Stimulated activated naive CD8-positive, alpha-beta T cell treated with anti-CD3 and anti-CD28 coated beads, Interleukin-15, amount 100 ng/mL, for 72 hours (primary cell): Measurements from ENCODE around the gene EMP1.

ENCODE experiments used
- ATAC-seq: fragments of 150-1000 bp; cut with Tn5 transposase; 2 replicates; pipeline ENCODE4 v1.10.0; 2021; ENCODE audit warnings: mild to moderate bottlenecking, moderate library complexity
- DNase-seq, 2 donors: peaks; one replicate each; pipeline ENCODE4 v3.0.0; 2021 to 2022
- H3K27ac Mint-ChIP-seq, 2 donors: one replicate each; pipeline ENCODE4 v1.8.0; 2022; ENCODE audit warnings: mild to moderate bottlenecking in 2 of 2, mixed read lengths in 2 of 2, moderate library complexity in 2 of 2
- H3K27me3 Mint-ChIP-seq: one replicate; pipeline ENCODE4 v1.8.0; 2022; ENCODE audit warnings: mixed read lengths
- H3K4me1 Mint-ChIP-seq: one replicate; pipeline ENCODE4 v1.8.0; 2022; ENCODE audit warnings: mild to moderate bottlenecking, mixed read lengths
- H3K4me3 Mint-ChIP-seq, 2 donors: one replicate each; pipeline ENCODE4 v1.8.0; 2022; ENCODE audit warnings: mild to moderate bottlenecking in 2 of 2, mixed read lengths in 2 of 2, moderate library complexity in 1 of 2
- H3K9me3 Mint-ChIP-seq, 2 donors: one replicate each; pipeline ENCODE4 v1.8.0; 2022; ENCODE audit warnings: mixed read lengths in 2 of 2

The EMP1 gene, protein sequence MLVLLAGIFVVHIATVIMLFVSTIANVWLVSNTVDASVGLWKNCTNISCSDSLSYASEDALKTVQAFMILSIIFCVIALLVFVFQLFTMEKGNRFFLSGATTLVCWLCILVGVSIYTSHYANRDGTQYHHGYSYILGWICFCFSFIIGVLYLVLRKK

DNA sequence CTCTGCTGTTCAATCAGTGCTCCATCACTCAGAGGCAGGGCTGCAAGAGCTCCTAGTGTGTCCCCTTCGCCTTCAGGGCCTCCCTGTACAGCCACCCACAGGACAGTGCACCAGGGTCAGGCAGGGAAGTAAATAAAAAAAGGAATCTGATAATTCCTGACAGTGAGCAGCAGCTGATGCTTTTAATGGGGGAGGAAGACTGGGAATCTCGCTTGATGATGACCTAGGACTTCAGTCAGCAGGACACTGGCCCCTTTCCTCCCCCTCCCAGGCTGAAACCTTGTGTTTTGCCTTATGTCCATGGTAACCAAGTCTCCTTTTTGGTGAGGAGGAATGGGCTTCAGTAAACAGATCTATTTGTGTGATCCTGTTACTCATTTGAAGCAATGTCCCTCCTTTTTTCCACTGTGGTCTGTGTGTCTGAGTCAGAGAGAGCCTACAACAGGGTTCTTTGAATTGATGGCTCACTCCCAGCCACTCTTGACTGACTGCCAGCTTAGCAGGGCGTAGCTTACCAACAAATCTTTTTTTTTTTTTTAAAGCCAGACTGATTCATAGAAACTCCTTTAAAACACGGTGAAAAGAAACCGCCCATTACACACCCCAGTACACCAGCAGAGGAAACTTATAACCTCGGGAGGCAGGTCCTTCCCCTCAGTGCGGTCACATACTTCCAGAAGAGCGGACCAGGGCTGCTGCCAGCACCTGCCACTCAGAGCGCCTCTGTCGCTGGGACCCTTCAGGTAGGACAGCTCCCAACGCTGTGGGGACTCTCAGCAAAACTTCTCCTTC lies at the start of gene EMP1:
Gene EMP1, plus strand, starts transcription at position 597 of the 792 bp plus-strand sequence. CDS start 14,785 bp downstream, outside the sequence.
- H3K4me3 Mint-ChIP-seq = peak within 1 kb of the TSS; percentile 76 to 87
- ATAC-seq = peak; percentile 99
- H3K27ac Mint-ChIP-seq = peak within 1 kb of the TSS; percentile 92 to 95
- H3K4me1 Mint-ChIP-seq = peaks cover 43% of the 10 kb centered on the region
- DNase-seq = peak; percentile 68 to 88
- no peaks in the 10 kb centered on the region for H3K9me3 Mint-ChIP-seq
- peaks cover 43% of the 10 kb centered on the region for H3K27me3 Mint-ChIP-seq

DNA sequence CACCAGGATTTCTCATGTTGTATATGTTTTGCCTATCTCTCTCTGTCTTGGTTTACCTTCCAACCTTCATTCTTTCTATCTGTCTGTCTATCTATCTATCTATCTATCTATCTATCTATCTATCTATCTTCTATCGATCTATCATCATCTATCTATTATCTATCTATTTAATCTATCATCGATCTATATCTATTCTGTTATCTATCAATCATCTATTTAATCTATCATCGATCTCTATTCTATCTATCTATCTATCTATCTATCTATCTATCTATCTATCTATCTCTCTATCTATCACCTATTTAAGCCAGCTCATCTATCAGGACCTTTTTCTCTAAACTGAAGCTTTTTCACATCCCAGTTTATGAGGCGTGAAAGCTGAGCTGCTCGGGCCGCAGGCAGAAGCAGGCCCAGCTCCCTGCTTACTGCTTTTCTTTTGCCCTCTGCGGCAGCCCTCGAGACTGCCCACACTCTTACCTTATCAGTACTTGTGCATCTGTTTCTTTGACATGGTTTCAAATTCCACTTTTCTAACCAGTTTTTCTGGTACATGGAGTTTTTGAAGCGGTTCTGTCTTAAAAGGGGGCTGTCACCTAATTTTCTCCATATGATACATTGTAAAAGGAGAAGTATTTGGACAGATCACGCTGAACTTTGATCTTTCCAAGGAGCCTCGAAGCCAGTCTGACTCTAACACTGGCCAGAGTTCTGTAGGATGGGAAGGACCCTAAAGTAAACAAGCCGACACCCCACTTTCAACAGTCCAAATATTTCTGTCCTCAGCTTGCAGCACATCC lies 48.6 kb upstream of the EMP1 start:
- DNase-seq (no peak), ATAC-seq (no peak)
- Mint-ChIP-seq H3K27me3 (peaks cover 5% of the 10 kb centered on the region), H3K27ac (peak overlapping the region in 1 of 2 donors; percentile 2), H3K4me3 (no peak overlapping the region), H3K9me3 (no peaks in the 10 kb centered on the region), H3K4me1 (peaks cover 17% of the 10 kb centered on the region)

DNA sequence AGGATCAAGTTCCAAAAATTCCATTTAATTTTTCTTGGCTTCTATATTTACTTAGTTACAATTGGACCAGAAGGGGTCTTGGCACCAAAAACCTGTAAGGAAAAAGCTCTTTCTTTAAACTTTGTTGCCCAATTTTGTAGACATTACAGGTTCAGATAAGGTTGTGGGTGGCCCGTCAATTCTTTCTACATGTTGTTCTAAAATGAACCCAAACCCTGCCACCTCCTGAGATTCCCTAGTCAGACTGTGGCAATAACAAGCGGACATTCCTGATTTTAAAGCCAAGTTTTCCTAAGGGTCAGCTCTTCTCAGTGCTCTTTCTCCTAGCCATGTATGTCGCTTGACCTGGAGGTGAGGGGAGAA lies 48.1 kb upstream of the EMP1 start:
- no peak for DNase-seq
- no peak overlapping the region for H3K4me3 Mint-ChIP-seq
- no peak for ATAC-seq
- peaks cover 5% of the 10 kb centered on the region for H3K27me3 Mint-ChIP-seq
- H3K27ac Mint-ChIP-seq = no peak overlapping the region
- H3K4me1 Mint-ChIP-seq = peaks cover 18% of the 10 kb centered on the region
- no peaks in the 10 kb centered on the region for H3K9me3 Mint-ChIP-seq

DNA sequence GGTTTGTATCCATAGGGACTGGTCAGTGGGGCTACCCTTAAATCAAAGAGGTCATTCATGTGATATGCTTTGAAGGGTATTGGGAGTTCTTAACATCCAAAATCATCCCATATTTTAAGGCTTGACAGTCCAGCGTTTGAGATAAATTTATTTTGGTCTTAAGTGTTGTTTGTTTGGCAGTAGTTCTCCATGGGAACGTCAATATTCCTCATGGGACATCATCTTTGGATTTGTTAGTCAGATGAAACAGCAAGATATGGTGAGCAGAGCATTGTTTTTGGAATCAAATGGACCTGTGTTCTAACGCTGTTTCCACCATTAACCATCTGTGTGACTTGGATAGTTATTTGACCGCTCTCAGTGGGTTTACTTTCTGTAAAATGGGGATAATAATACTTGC lies 47.1 kb upstream of the EMP1 start:
- Mint-ChIP-seq H3K4me3 (no peak overlapping the region), H3K27ac (no peak overlapping the region), H3K4me1 (peaks cover 19% of the 10 kb centered on the region), H3K27me3 (peaks cover 5% of the 10 kb centered on the region), H3K9me3 (no peaks in the 10 kb centered on the region)
- DNase-seq (no peak), ATAC-seq (no peak)

DNA sequence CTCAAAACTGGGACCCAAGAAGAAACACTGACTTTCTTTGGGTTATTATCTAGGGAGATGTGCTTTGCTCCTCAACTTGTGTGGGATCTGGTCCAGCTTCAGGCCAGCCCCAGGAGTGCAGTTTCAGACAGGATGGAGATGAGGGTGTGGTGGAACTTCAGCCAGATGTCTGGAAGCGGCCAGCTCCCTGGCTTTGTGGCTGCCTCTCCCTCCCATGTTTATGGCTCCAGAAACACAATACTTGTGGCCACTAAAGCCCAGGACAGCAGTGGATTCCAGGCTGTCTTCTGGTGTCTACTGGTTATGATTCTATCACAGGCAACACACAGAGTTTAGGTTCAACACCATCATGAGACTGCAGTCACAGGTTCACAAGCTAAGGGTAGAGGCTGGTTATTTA lies 44.2 kb upstream of the EMP1 start:
- no peak for ATAC-seq
- Mint-ChIP-seq H3K27me3 (peaks cover 16% of the 10 kb centered on the region), H3K9me3 (no peaks in the 10 kb centered on the region), H3K4me1 (peaks cover 23% of the 10 kb centered on the region), H3K27ac (no peak overlapping the region), H3K4me3 (no peak overlapping the region)
- no peak for DNase-seq

DNA sequence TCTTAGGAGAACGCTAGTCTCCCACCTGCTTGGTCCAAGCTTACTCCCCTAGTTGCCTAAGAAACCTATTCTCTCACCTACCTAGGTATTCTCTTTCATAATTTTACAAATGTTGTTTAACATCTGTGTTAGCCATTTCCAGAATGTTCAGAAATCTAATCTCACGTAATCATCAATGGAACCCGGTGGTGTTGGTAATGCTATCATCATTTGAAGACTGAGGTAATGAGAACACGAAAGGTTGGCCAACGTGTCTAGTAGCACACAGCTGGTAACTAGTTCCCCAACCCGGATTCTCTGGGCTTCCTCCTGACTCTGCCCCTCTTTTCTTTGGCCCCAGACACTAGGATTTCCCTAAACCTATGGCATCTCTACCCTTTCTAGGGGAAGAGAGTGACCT lies 43.8 kb upstream of the EMP1 start:
- H3K27ac Mint-ChIP-seq = no peak overlapping the region
- H3K4me1 Mint-ChIP-seq = peaks cover 23% of the 10 kb centered on the region
- no peak overlapping the region for H3K4me3 Mint-ChIP-seq
- DNase-seq = no peak
- H3K27me3 Mint-ChIP-seq = peaks cover 16% of the 10 kb centered on the region
- no peaks in the 10 kb centered on the region for H3K9me3 Mint-ChIP-seq
- ATAC-seq = no peak

DNA sequence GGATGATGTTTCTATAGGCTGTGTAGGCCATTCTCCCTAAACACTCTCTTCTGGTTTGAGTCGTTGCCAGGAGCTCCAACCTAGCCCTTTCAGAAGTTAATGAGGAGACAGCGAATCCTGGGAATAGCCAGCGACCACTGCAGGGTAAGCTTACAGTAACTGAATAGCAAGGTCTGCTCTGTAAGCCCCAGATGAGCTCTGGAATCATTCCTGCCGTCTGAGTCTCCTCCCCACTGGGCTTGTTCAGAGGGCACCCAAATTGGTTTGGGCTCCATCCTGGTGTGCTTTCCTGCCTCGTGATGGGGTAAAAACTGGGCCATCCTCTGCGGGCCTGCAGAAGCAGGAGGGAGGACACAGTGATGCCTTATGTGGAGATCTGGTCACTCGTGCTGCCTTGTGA lies 43.3 kb upstream of the EMP1 start:
- Mint-ChIP-seq H3K4me3 (no peak overlapping the region), H3K4me1 (peaks cover 23% of the 10 kb centered on the region), H3K9me3 (no peaks in the 10 kb centered on the region), H3K27ac (no peak overlapping the region), H3K27me3 (peaks cover 16% of the 10 kb centered on the region)
- ATAC-seq (no peak), DNase-seq (no peak)

DNA sequence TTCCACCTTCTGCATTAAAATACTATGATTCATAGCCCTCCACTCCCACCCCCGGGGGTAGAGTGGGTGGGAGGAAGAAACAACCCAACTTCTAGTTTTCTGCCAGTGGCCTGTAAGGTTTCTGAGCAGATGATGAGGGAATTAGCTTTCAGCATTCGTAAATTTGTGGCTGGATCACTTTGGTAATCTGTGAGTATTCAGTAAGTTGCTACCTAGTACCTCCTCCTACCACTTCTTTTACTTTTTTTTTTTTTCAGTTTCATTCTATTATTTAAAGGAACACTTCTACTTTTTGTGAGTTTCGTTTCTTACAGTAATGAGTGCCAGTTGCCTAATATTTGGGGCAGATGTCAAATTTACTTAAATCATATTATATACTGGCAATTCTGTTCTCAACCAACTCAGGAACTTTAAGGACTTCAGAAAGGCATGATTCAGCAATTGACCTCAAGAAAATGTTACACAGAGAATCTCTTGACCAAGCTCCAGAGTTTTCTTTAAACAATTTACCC lies 42.4 kb upstream of the EMP1 start:
- no peak overlapping the region for H3K4me3 Mint-ChIP-seq

DNA sequence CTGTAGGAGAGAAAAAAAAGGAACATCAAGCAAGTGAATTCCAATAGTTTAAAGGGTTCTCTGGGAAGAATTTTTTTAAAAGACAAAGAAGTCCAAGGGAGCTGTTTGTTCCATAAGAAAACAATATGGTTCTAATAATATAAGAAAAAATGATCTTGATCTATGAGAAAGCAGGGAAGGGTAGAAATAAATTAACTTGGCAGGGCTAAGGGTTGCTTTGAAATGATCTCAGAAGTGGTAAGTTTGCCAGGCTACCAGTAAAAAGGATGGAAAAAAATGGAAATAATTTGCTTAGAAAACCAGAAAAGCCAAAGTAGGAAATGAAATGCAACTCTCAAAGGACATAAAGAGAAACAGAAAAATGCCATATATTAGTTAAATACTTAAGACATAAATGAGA lies 41.7 kb upstream of the EMP1 start:
- no peak overlapping the region for H3K4me3 Mint-ChIP-seq
- H3K4me1 Mint-ChIP-seq = peaks cover 23% of the 10 kb centered on the region
- no peak overlapping the region for H3K27ac Mint-ChIP-seq
- H3K9me3 Mint-ChIP-seq = no peaks in the 10 kb centered on the region
- DNase-seq (no peak), ATAC-seq (no peak)
- H3K27me3 Mint-ChIP-seq = peaks cover 16% of the 10 kb centered on the region

More for the DNA sequence above, 42.4 kb upstream of the EMP1 start:
- DNase-seq (no peak), ATAC-seq (no peak)
- peaks cover 16% of the 10 kb centered on the region for H3K27me3 Mint-ChIP-seq
- no peak overlapping the region for H3K27ac Mint-ChIP-seq
- peaks cover 23% of the 10 kb centered on the region for H3K4me1 Mint-ChIP-seq
- no peaks in the 10 kb centered on the region for H3K9me3 Mint-ChIP-seq

DNA sequence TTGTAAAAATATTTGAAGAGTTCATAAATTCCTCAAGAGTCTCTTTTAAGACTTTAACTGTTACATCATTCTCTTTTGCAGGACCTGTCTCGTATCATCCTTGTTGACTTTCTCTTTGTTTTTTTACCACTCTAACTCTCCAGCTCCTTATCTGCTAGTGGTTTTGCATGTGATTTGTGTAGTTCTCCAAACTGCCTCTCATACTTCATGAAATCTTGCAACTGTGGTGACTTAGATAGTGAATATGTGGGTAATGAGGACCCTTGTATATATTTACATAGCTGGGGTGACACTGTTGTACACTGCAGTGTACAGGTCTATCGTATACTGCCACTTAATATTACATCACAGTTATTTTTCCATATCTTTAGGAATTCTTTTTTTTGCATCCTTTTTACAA lies 40.2 kb upstream of the EMP1 start:
- Mint-ChIP-seq H3K4me3 (no peak overlapping the region), H3K4me1 (peaks cover 23% of the 10 kb centered on the region), H3K9me3 (no peaks in the 10 kb centered on the region), H3K27me3 (peaks cover 15% of the 10 kb centered on the region), H3K27ac (no peak overlapping the region)
- no peak for ATAC-seq
- no peak for DNase-seq

DNA sequence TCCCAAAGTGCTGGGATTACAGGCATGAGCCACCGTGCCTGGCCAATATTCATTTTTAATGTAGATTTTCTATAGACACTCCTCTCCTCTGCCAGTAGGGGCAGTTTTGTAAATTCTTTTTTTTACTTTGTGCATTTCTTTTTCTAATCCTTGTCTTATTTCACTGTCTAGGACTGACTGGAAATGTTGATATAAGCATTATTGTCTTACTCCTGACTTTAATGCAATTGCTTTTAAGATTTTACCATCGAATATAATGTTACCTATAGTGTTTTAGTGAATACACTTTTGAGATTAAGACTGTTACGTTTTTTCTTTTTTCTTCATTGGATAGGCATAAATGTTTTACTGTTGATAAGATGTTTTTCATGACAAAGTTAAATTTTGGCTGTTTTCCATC lies 35.4 kb upstream of the EMP1 start:
- H3K4me1 Mint-ChIP-seq = peaks cover 25% of the 10 kb centered on the region
- peaks cover 8% of the 10 kb centered on the region for H3K27me3 Mint-ChIP-seq
- DNase-seq (no peak), ATAC-seq (no peak)
- H3K4me3 Mint-ChIP-seq = no peak overlapping the region
- no peak overlapping the region for H3K27ac Mint-ChIP-seq
- no peaks in the 10 kb centered on the region for H3K9me3 Mint-ChIP-seq

DNA sequence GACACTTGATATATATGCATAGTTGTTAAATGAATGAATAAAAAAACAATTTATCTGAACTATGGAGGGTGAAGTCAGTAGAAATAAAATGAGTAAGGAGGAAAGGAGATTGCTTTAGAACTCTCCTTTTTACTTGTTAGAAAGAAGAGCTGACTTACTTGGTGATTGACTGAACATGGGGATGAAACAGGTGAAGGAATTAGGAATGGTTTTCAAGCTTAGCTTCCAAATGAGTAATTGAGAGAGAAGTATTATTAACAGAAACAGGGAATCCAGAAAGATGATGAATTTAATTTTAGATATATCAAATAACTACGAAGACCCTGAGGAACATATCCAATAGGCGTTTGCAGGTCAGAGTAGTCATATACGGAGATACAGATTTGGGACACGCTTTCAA lies 33.6 kb upstream of the EMP1 start:
- ATAC-seq (no peak), DNase-seq (no peak)
- Mint-ChIP-seq H3K4me3 (no peak overlapping the region), H3K27ac (no peak overlapping the region), H3K9me3 (peaks cover 3 to 5% of the 10 kb centered on the region in 2 donors), H3K4me1 (peaks cover 22% of the 10 kb centered on the region), H3K27me3 (no peaks in the 10 kb centered on the region)

DNA sequence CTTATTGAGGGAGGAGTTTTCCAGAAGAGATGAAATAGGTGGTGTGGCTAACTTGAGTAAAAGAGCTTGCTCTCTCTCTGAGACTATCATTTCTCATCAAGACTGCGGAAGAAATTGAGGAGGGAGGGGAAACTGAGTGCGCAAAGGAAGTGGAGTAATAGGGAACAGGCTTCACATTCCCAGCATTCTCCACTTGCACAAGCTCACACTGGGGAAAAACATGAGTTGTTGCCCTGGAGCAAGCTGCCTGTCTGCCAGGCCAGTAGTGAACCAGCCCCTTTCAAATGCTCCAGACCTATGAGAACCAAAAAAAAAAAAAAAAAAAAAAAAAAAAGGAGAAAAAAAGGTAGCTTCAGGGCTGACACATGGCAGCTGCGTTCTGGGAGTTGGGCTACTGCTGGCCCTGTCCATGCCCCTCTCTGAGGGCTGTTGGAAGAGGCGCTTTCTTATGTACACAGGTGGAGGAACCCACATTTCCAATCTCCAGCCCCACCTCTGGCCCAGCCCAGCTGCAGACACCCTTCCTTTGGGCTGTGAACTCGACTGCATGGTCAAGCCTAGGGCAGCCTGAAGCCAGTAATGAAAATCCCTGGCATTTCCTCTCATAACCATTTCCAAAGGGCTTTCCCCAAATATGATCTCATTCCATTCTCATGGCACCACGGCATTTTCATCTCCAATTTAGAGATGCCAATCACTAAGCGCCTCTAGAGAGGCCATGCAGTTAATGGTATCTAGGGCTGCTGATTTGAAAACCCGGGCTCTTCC lies 32.5 kb upstream of the EMP1 start:
- H3K4me1 Mint-ChIP-seq = peaks cover 22% of the 10 kb centered on the region

DNA sequence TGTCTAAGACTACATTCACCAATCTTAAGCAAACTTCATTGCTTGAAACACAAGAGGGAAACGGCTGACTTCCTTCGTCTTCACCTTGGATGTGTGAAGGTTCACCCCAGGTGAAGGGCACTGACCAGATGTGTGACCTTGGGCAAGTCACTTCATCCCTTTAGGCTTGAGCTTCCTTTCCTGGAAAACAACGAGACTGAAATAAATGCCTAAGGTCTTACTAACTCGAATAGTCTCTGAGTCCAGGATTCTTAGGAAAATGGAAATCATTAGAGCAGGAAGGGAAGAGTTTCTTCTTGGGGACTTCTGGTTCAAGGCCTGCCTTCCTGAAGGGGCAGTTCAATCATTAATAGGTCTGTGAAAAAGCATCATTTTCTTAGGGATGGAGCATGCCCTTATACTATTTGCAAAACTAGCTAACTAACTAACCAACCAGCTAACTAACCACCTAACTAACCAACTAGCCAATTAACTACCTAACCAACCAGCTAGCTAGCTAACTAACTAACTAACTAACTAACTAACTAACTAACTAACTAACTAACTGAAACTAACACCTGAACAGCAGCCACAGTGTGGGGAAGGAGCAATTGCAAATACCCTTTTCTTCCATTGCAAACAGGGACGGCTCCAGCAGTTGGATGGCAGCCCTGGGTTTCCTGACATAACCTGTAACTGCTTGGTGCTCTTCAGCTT lies 31.5 kb upstream of the EMP1 start:
- ATAC-seq (no peak), DNase-seq (no peak)
- Mint-ChIP-seq H3K4me3 (no peak overlapping the region), H3K9me3 (peaks cover 5 to 7% of the 10 kb centered on the region in 2 donors), H3K27me3 (no peaks in the 10 kb centered on the region), H3K27ac (no peak overlapping the region), H3K4me1 (peaks cover 22% of the 10 kb centered on the region)

More for the DNA sequence above, 32.5 kb upstream of the EMP1 start:
- no peak for ATAC-seq
- H3K9me3 Mint-ChIP-seq = peaks cover 5 to 7% of the 10 kb centered on the region in 2 donors
- H3K27me3 Mint-ChIP-seq = no peaks in the 10 kb centered on the region
- H3K4me3 Mint-ChIP-seq = no peak overlapping the region
- DNase-seq = no peak
- H3K27ac Mint-ChIP-seq = no peak overlapping the region

DNA sequence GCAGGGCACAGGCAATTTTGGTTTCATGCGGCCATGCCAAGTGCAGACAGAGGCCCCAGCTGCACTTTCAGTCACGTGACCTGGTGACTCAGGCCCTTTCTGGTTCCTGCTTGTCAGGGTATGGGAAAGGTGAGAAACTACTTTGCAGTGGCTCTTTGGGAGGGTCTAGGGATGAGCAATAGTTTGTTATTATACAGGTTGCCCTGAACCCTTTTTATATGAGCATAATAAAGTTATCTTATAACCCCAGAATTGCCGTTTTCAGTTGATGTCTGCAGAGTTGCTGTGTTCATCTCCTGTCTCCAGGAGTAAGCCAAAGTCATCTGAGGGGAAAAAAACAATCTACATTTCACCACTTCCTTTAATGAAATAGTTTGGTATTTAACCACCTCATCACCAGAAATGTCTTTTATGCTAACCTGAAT lies 30.9 kb upstream of the EMP1 start:
- Mint-ChIP-seq H3K9me3 (peaks cover 5 to 7% of the 10 kb centered on the region in 2 donors), H3K4me3 (peak overlapping the region in 1 of 2 donors; percentile 2), H3K27ac (no peak overlapping the region), H3K4me1 (peaks cover 22% of the 10 kb centered on the region), H3K27me3 (peaks cover 4% of the 10 kb centered on the region)
- DNase-seq (peak; percentile 73 to 88), ATAC-seq (peak; percentile 97)
